GM21360 (cell line): ENCODE data around the gene HPSE.

Experiments used
- ATAC-seq: cut with Tn5 transposase; IDR thresholded peaks from one replicate; pipeline ENCODE4 v1.9.1; 2021; ENCODE audit warnings: mild to moderate bottlenecking, moderate library complexity; ENCODE audit not compliant: unreplicated experiment

Gene HPSE

DNA sequence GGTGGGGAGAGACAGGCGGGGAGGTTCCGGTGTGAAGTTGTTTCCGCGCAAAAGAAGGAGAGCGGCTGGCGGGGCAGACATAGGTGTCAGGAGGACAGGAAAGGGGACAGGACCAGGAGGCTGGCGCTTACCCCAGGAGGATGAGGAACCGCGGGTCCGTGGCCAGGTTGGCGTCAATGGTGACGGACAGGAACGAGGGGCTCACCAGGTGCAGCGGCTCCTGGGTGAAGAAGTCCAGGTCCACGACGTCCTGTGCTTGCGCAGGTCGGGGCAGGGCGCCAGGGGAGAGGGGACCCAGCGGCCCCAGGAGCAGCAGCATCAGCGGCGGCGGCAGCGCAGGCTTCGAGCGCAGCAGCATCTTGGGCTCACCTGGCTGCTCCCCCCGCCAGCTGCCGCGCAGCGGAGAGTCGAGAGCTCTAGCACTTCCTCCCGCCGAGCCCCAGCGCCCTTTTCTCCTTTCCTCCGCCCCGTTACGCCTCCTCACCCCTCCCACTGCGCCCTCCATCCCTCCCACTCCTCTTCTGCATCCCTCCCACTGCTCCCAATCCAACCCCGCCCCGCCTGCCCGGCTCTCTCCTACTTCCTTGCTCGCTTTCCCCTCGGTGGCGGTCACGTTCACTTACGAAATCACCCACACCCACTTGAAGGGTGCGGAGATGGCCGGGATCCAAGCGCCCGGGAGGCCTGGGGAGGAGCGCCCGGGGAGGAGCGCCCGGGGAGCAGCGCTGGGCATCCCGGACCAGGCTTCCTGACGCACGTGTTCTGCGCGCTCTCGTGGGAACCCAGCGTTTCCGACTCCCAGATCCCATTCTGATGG is at the start of gene HPSE:
Gene HPSE (minus strand): TSS at position 424 of the 817 bp plus-strand sequence. CDS start 66 bp downstream, at position 358.
- peak; percentile 80 for ATAC-seq

DNA sequence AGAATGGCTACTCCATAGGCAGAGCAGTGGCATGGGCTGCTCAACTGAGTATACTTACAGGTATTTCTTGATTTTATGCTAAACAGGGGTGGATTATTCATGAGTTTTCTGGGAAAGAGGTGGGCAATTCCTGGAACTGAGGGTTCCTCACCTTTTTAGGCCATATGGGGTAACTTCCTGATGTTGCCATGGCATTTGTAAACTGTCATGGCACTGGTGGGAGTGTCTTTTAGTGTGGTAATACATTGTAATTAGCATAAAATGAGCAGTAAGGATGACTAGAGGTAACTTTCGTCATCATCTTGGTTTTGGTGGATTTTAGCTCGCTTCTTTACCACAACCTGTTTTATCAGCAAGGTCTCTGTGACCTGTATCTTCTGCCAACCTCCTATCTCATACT is 48.2 kb upstream of the HPSE start:
- no peak for ATAC-seq

DNA sequence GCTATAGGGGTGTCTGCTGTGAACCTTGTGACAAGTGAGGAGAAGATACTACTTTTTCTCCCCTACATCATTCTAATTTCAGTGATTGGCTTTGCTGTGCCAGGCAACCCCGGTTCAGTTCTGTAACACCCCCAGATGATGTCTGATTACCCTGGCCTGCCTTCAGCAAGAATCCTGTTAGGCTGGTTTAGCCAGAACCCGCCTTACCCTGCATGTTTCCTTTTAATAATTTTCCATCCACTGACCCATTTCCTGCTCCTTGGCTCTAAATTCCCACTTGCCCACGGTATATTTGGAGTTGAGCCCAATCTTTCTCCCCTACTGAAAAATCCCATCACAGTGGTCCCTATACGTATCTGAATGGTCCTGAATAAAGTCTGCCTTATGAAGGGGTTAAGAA is 46.5 kb upstream of the HPSE start:
- no peak for ATAC-seq

DNA sequence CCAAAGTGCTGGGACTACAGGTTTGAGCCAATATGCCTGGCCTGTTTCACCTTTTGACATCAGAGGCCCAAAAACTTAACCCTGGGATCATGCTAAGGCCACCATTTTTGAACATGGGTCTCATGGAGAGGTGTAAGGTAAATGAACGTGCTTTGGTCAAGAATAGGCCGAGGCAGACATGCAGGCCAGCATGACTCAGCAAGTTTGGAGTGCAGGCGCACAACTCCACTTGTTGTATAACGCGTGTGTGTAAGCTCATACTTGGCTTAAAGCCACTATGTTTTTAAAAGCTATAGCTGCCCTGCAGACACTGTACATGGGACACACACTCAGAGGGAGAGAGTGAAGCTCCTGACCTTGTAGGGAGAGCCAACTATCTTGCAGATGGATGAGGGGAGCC is 43.8 kb upstream of the HPSE start:
- no peak for ATAC-seq

DNA sequence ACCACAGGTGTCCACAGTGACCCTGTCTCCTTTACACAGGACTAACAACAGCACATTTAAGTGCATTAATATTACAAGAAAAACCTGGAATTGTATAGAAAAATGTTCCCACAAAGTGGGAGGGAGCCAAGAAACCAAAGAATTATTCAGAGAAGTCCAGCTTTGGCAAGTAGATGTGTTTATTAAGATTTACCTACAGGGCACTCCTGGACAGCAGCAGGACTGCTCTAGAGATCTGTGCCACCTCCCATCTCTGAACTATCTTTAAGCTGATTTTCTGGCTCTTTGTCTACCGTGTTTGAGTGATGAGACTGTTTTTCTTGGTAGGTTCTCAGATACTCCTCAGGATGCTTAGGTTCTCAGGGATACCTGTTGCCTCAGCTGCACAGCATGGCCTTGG is 38.3 kb upstream of the HPSE start:
- no peak for ATAC-seq

DNA sequence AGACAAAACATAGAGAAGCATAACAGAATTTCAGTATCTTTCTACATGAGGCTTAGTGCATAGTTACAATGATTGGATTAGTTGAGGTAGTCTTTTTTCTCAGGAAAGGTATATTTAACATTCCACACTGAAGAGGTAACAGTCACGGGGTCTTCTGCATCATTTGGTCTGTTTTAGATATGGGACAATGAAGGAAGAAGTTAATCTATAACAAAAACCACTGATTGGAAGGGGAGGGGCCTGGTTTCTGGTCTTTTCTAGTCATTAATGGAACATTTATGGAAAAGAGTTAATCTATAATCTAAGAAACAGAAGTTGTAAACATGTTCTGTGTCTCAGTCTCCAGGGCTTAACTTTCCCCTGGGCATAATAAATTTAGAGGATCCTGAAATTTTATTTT is 37.3 kb upstream of the HPSE start:
- no peak for ATAC-seq

DNA sequence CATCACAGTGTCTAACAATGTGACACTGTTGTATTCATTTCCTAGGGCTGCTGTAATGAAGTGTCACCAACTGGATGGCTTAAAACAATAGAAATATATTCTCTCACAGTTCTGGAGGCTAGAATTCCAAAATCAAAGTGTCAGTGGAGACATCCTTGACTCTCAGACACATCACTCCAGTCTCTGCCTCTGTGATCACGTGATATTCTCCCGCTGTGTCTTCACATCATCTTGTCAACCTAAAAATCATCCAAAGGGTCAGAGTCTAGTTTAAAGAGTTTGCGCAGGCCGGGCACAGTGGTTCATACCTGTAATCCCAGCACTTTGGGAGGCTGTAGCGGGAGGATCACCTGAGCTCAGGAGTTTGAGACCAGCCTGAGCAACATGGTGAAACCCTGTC is 36.6 kb upstream of the HPSE start:
- no peak for ATAC-seq

DNA sequence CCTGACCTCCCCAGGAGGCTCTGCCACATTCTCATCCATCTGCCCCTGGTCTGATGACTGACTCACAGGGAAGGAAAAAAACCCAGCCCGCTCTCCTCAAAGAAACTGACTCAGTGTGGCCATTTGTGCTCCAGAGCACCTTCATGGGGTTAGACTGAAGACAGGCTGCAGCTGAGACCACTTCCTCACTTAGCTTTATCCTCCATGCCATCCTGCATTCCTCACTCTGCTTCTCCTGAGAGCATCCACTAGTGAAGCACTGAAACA is 35.9 kb upstream of the HPSE start:
- no peak for ATAC-seq

DNA sequence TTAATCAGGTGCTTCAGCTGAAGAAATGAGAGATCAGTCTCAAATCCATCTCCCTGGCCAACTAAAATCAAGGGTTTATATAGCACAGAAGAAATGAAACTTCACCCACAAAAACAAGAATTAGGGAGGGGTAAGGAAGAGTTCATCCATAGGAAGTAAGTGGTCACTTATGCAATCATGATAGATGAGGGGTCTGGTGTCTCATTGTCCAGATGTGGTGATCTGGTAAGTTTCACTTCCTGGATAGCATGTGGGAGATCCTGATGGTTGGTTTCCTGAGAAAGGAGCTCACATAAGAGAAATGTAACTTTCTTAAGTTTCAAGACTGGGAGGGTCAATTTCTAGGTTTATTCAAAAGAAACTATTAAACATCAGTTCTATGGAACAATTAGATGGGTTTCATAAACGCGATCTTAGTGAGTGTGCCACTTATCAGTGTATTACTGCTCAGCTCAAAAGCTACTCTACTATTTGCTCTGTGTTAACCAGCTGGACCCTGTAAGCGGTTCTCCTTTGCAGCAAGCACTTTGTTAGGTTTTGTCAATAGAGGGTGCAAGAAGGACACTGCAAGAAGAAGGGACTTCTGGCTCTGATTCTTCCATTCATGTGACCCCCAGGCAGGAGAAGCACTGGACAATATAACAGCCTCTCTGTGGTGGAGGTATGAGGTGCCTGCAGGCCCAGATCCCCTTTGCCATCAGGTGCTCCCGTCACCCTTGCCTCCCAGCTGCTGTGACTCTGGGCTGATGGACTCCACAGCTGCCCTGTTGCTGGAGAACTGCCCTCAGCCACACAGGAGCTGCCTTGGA is 35.4 kb upstream of the HPSE start:
- ATAC-seq: no peak

DNA sequence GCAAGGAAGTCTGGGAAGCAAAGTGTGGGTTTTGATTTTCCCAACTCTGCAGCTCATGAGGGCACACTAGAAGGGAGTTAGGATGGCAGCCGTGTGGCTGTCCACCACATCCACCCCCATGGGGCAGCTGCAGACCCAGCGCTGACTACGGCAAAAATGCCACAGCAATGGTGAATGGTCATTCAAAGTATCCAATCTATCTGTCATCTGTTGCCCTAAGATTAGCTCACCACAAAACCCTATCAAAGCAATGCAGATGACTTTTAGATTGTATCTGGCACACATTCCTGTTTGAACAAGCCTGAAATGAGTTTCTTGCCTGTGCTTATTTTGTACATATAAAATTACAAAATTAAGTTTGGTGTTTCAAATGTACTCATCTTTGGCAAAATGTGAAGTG is 29.7 kb upstream of the HPSE start:
- no peak for ATAC-seq

DNA sequence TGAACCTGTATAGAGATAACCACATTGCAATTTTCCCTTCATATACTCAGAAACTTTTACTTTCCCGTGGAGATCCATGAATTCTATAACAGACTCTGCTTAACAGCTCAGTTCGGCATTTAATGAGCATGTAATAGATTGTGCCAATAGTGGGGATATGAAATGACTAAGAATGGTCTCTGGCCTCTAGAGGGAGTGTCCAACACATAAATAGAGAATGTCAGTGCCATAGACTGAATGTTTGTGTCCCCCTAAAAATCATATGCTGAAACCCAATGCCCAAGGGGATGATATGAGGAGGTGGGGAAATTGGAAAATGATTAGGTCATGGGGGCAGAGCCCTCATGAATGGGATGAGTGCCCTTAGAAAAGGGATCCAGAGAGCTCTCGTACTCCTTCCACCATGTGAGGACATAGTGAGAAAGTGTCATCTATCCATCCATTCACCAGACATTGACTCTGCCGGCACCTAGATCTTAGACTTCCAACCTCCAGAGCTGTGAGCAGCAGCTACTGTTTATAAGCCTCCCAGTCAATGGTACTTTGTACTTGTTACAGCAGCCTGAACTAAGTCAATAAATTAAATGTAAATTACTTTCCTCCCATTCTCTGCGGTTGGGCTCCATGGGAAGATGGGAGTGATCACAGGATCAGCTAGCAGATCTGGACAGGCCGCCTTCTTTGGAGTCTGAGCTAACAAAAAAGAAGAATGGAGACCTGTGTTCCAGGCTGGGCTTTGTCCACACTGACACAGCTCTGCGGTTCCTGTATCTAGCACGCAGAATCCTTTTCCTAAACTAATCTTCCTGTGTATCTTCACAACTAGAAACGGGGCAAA is 28.1 kb upstream of the HPSE start:
- peak; percentile 60 for ATAC-seq

DNA sequence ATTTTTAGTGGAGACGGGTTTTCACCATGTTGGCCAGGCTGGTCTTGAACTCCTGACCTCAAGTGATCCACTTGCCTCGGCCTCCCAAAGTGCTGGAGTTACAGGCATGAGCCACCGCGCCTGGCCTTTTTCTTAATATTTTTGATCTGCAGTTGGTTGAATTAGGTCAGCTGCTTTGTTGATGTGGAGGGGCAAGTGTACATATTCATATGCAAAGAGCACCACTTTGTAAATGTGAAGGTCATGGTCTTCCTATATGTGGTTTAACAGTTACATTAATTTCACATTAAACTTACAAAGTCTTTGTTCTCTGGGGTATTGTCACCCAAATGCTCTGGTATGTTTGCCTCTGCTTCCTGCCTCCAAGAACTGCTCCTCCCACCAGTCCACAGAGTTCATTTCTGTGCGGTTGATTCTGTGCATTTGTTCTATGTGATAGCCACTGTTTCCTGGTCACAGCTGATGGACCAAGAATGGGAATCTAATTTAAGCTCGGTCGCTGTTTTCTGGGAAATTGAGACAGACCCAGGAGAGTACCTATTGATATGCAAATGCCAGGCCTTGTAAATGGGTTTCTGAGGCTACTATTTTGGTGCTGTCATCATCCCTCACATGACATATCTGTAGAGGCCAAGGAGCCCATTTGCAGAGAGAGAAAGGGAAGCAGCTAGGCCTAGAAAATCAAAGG is 26.9 kb upstream of the HPSE start:
- no peak for ATAC-seq

DNA sequence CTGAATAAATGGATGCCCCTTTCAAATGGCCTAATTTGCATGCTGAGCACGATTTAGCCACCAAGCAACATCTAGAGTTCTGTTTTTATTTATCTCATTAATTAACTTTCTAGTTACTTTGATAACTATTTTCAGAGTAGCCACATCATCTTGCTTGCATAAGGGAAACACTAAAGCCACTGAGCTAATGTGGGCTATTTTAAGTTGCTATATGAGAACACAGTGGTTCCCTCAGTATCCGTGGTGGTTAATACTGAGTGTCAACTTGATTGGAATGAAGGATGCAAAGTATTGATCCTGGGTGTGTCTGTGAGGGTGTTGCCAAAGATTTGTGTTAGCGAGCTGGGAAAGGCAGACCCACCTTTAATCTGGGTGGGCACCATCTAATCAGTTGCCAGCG is 25.4 kb upstream of the HPSE start:
- ATAC-seq: no peak

DNA sequence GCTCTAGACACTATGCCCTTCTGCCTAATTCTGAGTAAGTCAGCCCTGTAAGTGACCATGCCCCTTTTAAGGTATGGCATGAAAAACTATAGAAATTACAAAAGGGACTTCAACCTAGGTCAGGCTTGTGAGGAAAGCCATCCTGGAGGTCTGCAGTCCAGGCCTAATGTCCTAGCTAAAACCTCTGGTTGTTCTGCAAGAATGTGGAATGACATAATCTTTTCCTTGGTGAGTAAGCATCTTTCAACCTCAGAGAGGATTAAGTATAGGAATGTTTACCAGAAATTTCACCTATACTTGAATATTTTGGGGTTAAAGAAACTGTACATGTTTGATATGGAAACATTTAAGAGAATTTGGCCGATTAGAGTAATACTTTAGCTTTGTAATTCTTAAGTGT is 23.8 kb upstream of the HPSE start:
- ATAC-seq: no peak

DNA sequence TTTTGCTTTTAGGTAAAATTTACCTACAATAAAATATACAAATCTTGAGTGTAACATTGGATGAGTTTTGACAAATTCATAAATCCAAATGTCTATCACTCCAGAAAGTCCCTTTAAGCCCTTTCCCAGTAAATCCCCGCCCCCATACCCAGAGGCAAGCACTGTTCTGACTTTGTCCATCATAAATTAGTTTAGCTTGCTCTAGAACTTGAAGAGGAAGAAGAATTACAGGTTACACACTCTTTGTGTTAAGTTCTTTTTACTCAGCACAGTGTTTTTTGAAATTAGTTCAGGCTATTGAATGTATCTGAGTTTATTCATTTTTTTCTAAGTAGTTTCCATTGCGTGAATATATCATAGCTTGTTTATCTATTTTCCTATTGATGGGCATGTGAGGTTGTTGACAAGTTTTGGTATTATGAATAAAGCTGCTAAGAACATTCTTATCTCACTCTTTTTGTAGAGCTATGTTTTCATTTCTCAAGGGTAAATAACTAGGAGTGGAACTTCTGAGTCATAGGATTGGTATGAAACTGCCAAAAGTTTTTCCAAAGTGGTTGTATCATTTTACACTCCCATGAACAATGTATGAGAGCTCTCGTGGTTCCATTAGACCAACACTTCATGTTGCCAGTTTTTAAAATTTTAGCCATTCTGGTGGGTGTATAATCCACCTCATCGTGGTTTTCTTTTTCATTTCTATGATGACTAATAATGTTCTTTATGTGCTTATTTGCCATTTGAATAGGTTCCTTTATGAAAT is 22.4 kb upstream of the HPSE start:
- ATAC-seq: peak; percentile 60

DNA sequence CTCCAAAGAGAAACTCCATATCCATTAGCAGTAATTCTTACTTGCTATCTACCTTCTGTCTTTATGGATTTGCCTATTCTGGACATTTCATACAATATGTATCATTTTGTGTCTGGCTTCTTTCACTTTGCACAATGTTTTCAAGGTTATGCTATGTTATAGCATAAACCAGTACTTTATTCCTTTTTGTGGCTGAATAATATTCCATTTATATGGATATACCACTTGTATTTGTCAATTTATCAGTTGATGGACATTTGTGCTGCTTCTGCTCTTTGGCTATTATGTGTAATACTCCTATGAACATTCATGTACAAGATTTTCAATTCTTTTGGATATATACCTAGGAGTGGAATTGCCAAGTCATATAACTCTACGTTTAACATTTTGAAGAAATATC is 18.9 kb upstream of the HPSE start:
- ATAC-seq: no peak

DNA sequence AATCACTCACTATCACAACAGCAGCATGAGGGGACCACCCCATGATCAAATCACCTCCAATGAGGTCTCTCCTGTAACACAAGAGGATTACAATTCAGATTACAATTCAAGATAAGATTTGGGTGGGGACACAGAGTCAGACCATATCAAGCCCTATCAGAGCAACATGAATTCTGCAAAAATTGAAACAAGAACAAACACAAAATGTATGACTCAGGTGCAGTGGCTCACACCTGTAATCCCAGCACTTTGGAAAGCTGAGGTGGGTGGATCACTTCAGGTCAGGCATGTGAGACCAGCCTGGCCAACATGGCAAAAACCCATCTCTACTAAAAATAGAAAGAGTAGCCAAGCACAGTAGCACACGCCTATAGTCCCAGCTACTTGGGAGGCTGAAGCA is 13.4 kb upstream of the HPSE start:
- no peak for ATAC-seq

DNA sequence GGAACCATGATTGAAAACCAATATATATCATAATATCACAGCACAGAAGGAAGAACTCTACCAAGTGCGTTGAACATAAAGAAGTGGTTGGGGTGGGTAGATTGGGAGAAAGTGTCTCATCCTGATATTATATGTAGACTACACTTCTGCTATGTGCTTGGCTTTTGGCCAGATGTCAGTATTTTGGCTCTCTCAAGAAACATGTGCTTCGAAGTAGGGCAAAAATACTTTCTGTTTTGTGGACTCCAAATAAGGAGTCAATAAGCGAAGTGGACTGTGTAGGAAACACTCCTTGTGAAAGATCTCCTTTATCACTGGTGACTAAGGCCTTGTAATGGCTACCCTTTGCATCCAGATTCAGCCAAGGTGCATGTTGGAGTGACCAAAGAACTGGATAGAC is 7.8 kb upstream of the HPSE start:
- ATAC-seq: no peak

DNA sequence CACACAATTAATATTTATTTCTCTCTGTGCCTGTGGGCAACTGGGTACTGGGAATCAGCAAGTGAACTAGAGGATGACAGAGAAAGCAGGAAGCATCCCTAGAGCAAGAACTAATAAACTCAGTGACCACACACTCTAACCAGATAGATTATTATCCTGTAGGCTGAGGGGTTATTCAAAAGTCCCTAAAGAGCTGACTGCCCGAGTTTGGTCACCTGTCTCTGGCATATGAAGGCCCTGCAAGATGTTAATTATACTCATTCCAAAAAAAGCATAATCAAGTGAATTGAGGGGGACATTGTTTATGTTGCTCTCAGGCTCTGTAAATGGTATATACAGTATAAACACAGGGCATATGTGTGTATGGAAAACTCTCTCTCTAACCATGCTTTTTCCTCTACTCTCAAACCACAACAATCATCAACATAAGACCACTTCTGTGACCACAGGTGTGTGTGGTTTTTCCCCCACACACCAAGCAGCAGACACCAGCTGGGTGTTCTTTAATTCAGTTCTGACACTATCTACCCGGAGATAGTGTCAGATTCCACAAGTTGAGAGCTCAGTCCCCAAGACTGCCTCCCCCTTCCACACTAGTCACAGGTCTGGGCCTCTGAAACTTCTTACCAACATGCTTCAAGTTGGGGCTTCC is 6.2 kb upstream of the HPSE start:
- ATAC-seq: no peak

DNA sequence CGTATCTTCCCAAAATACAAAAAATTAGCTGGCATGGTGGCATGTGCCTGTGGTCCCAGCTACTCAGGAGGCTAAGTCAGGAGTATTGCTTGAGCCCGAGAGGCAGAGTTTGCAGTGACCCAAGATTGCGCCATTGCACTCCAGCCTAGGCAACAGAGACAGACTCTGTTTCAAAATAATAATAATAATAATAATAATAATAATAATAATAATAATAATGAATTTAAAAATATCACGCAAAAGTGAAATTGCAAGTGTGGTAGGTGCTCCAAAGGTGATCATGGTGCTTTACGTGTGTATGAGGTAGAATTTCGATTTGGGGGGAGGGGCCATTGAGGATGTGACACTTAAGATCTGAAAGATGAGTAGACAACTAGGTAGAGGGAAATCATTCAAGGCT is 4.9 kb upstream of the HPSE start:
- no peak for ATAC-seq
